ENCODE results near the gene REXO5. TPM values are rescaled to one million over a fixed set of nuclear protein-coding genes. Genes with fewer than 3 reads are reported as not detected.

REXO5 gene
- total and polyA plus RNA-seq, 2 of the 13 experiments (the other 11 are each of a cell fraction or from before 2014, with no cell fraction given): 5.9 to 13.1 TPM

GRCh38 chr16:20878682-20879147 lies 72.4 kb downstream of the REXO5 start (continued):
- TF ChIP-seq ZBTB10 (CRISPR knock-in tag; IDR thresholded peaks at IDR 0.05; ENCODE audit: borderline replicate concordance) (no peak), ZNF580 (CRISPR knock-in tag; IDR thresholded peaks at IDR 0.05; ENCODE audit: borderline replicate concordance, low read depth) (no peak), ZNF138 (CRISPR knock-in tag; IDR thresholded peaks at IDR 0.05; ENCODE audit: low read depth) (no peak), ATF1 (CRISPR knock-in tag; IDR thresholded peaks at IDR 0.05) (0 out of 2 replicates have a peak, but pooled peaks have one; percentile 59), MEF2D (CRISPR knock-in tag; IDR thresholded peaks at IDR 0.05) (0 out of 2 replicates have a peak, but pooled peaks have one; percentile 60), NR2F1 (CRISPR knock-in tag; IDR thresholded peaks at IDR 0.05) (peak in 1 of 2 experiments; percentile 29; a peak in 1 of 4 replicates), ZNF740 (CRISPR knock-in tag; IDR thresholded peaks at IDR 0.05) (no peak), ZBTB2 (CRISPR knock-in tag; IDR thresholded peaks at IDR 0.05; ENCODE audit: low read depth) (no peak), ATF7-NPFF (CRISPR knock-in tag; IDR thresholded peaks at IDR 0.05; ENCODE audit: low read depth) (no peak), E2F5 (CRISPR knock-in tag; conservative IDR thresholded peaks at IDR 0.05) (no peak), ZNF430 (CRISPR knock-in tag; IDR thresholded peaks at IDR 0.05) (no peak), ZNF646 (CRISPR knock-in tag; IDR thresholded peaks at IDR 0.05) (peak; percentile 63; the same call in 1 of the 2 replicates), YEATS2 (CRISPR knock-in tag; IDR thresholded peaks at IDR 0.05; ENCODE audit: borderline replicate concordance) (peak; percentile 39; the same call in 1 of the 2 replicates), BRD4 (CRISPR knock-in tag; IDR thresholded peaks at IDR 0.05) (no peak), CERS6 (CRISPR knock-in tag; IDR thresholded peaks at IDR 0.05) (no peak)

All from HepG2 (cell line).